ENCODE measurements around the gene USP36.

Gene USP36

DNA sequence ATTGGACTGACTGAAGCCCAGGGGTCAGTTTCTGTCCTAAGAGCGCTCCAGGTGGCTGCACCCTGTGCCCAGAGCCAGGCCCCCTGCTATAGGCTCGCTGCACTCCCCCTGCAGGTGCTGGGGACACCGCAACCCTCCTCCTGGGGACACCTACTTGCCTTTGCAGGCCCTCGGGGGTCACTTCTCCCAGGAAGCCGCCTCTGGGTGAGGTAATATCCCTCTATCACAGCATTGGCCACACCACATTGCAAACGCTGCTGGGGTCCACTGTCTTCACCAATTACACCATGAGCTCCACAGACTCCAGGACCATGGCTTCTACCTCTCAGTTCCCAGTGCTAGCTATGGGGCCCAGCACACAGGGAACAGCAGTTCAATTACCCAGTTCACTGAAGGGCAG, 14.9 kb downstream of the USP36 start:
- Histone ChIP-seq H4K20me1 (ENCODE audit: low read depth, low read length) (no peaks in the 10 kb centered on the region), H3K36me3 (ENCODE audit: low read length) (peaks cover 14% of the 10 kb centered on the region; the same call in 1 of the 2 replicates), H3K27ac (ENCODE audit: low read depth, low read length) (no peak overlapping the region), H2AFZ (ENCODE audit: low read depth, low read length, severe bottlenecking) (no peak overlapping the region), H3K9me3 (ENCODE audit: insufficient read depth, low read length) (no peaks in the 10 kb centered on the region), H3K4me3 (ENCODE audit: insufficient read depth, low read length, poor library complexity, severe bottlenecking) (no peak overlapping the region), H3K9me2 (replicated peaks; ENCODE audit: insufficient read depth, low read length) (no peaks in the 10 kb centered on the region), H3K4me2 (ENCODE audit: low read depth, low read length, poor library complexity, severe bottlenecking) (no peak overlapping the region), H3K9ac (ENCODE audit: low read length) (no peak overlapping the region), H3F3A (ENCODE audit: insufficient read depth) (no peaks in the 10 kb centered on the region), H3K79me2 (ENCODE audit: insufficient read depth, low read length) (peaks cover 17% of the 10 kb centered on the region; the same call in 1 of the 2 replicates), H3K27me3 (ENCODE audit: low read length) (no peaks in the 10 kb centered on the region)
- TF ChIP-seq EZH2phosphoT487 (conservative IDR thresholded peaks at IDR 0.05; ENCODE audit: low read length) (no peak), CTCF (IDR thresholded peaks at IDR 0.05; ENCODE audit: insufficient read depth, low read length, poor library complexity, severe bottlenecking) (no peak)

- Histone ChIP-seq H3K27ac (ENCODE audit: low read depth, low read length) (no peak overlapping the region), H3K9me3 (ENCODE audit: insufficient read depth, low read length) (no peaks in the 10 kb centered on the region), H3F3A (ENCODE audit: insufficient read depth) (no peaks in the 10 kb centered on the region), H3K4me2 (ENCODE audit: low read depth, low read length, poor library complexity, severe bottlenecking) (no peak overlapping the region), H3K9me2 (replicated peaks; ENCODE audit: insufficient read depth, low read length) (no peaks in the 10 kb centered on the region), H3K79me2 (ENCODE audit: insufficient read depth, low read length) (peaks cover 6% of the 10 kb centered on the region; the same call in 1 of the 2 replicates), H3K4me3 (ENCODE audit: insufficient read depth, low read length, poor library complexity, severe bottlenecking) (no peak overlapping the region), H3K9ac (ENCODE audit: low read length) (no peak overlapping the region), H3K36me3 (ENCODE audit: low read length) (peaks cover 5% of the 10 kb centered on the region; the same call in 1 of the 2 replicates), H4K20me1 (ENCODE audit: low read depth, low read length) (no peaks in the 10 kb centered on the region), H3K27me3 (ENCODE audit: low read length) (no peaks in the 10 kb centered on the region), H2AFZ (ENCODE audit: low read depth, low read length, severe bottlenecking) (no peak overlapping the region)
- no peak for TF ChIP-seq EZH2phosphoT487 (conservative IDR thresholded peaks at IDR 0.05; ENCODE audit: low read length)
- no peak for TF ChIP-seq CTCF (IDR thresholded peaks at IDR 0.05; ENCODE audit: insufficient read depth, low read length, poor library complexity, severe bottlenecking)
Measured at GRCh38 chr17:78824240-78824639, 16.4 kb downstream of the USP36 start.

- H3K27me3 ChIP-seq (ENCODE audit: low read length) = no peaks in the 10 kb centered on the region
- no peak overlapping the region for H3K27ac ChIP-seq (ENCODE audit: low read depth, low read length)
- no peaks in the 10 kb centered on the region for H3K9me3 ChIP-seq (ENCODE audit: insufficient read depth, low read length)
- no peaks in the 10 kb centered on the region for H3K9me2 ChIP-seq (replicated peaks; ENCODE audit: insufficient read depth, low read length)
- H3K4me3 ChIP-seq (ENCODE audit: insufficient read depth, low read length, poor library complexity, severe bottlenecking) = no peak overlapping the region
- H3K9ac ChIP-seq (ENCODE audit: low read length) = no peak overlapping the region
- H3F3A ChIP-seq (ENCODE audit: insufficient read depth) = no peaks in the 10 kb centered on the region
- no peak overlapping the region for H2AFZ ChIP-seq (ENCODE audit: low read depth, low read length, severe bottlenecking)
- no peaks in the 10 kb centered on the region for H3K79me2 ChIP-seq (ENCODE audit: insufficient read depth, low read length)
- TF ChIP-seq EZH2phosphoT487 (conservative IDR thresholded peaks at IDR 0.05; ENCODE audit: low read length) (no peak), CTCF (IDR thresholded peaks at IDR 0.05; ENCODE audit: insufficient read depth, low read length, poor library complexity, severe bottlenecking) (no peak)
- no peaks in the 10 kb centered on the region for H4K20me1 ChIP-seq (ENCODE audit: low read depth, low read length)
- H3K4me2 ChIP-seq (ENCODE audit: low read depth, low read length, poor library complexity, severe bottlenecking) = no peak overlapping the region
- peaks cover 3% of the 10 kb centered on the region; the same call in 1 of the 2 replicates for H3K36me3 ChIP-seq (ENCODE audit: low read length)
Measured at GRCh38 chr17:78823282-78824046, 17.1 kb downstream of the USP36 start.

Measured in SU-DHL-6 (cell line).